Mammary epithelial cell (primary cell): ENCODE measurements around the gene OR4K15.

Experiments
- CTCF ChIP-seq, 2 donors: IDR thresholded peaks in 1 of 2; conservative IDR thresholded peaks in 1 of 2; 2 replicates each; pipeline ENCODE4 v1.5.1; 2011 to 2012; ENCODE audit warnings: inconsistent platforms in 2 of 2, low read length in 2 of 2, mild to moderate bottlenecking in 2 of 2, control low read depth in 1 of 2, low read depth in 1 of 2; ENCODE audit not compliant: insufficient read depth in 1 of 2; ENCODE audit errors: extremely low read depth in 1 of 2
- EZH2 ChIP-seq: IDR thresholded peaks from 2 replicates; pipeline ENCODE4 v1.6.1; 2012; ENCODE audit warnings: low read length, inconsistent platforms, borderline replicate concordance

GRCh38 chr14:19941668-19942067 is 33.7 kb upstream of the OR4K15 start:
- TF ChIP-seq CTCF (conservative IDR thresholded peaks at IDR 0.05 in 1 of 2, IDR thresholded peaks at IDR 0.05 in 1 of 2; ENCODE audit: extremely low read depth in 1 of 2, insufficient read depth in 1 of 2, low read depth in 1 of 2, low read length in 2 of 2), result no peak
- TF ChIP-seq EZH2, result no peak
